Activated T-helper 2 cell treated with anti-CD3 and anti-CD28 coated beads, Interferon-gamma antibody, Interleukin-2, Interleukin-4, amounts not matched to agents 10 μg/mL and 5 μg/mL and 100 μg/mL, durations not matched to agents 14 hours and 24 hours and 36 hours (primary cell): ENCODE data around the gene RAB11FIP4. TPM values are rescaled to one million over a fixed set of nuclear protein-coding genes. Genes with fewer than 3 reads are reported as not detected.

Experiments
- DNase-seq: peaks from one replicate; pipeline ENCODE4 v3.0.0; 2021; ENCODE audit warnings: low spot score
- H3K27ac Mint-ChIP-seq: one replicate; pipeline ENCODE4 v1.8.0; 2021; ENCODE audit warnings: mixed read lengths
- H3K27me3 Mint-ChIP-seq: one replicate; pipeline ENCODE4 v1.8.0; 2021; ENCODE audit warnings: low read depth, mixed read lengths
- H3K36me3 Mint-ChIP-seq: one replicate; pipeline ENCODE4 v1.8.0; 2021; ENCODE audit warnings: low read depth, mixed read lengths
- H3K4me1 Mint-ChIP-seq: one replicate; pipeline ENCODE4 v1.8.0; 2021; ENCODE audit warnings: low read depth, mixed read lengths
- H3K4me3 Mint-ChIP-seq: one replicate; pipeline ENCODE4 v1.8.0; 2021; ENCODE audit warnings: low read depth, mild to moderate bottlenecking, moderate library complexity, mixed read lengths
- H3K9me3 Mint-ChIP-seq: one replicate; pipeline ENCODE4 v1.8.0; 2021; ENCODE audit warnings: mixed read lengths
- intact Hi-C: fragments of 100-400 bp; cut with micrococcal nuclease; formaldehyde crosslinking; loops from one replicate; pipeline ENCODE4 v1.15.1; 2023
- total RNA-seq: library from RNA; stranded (reverse); gene quantifications from 2 replicates; pipeline ENCODE4 v1.2.3, GENCODE V29; 2022

RAB11FIP4 gene
- total RNA-seq, 1 donor from 2014 or later, result 26.2 TPM

DNA sequence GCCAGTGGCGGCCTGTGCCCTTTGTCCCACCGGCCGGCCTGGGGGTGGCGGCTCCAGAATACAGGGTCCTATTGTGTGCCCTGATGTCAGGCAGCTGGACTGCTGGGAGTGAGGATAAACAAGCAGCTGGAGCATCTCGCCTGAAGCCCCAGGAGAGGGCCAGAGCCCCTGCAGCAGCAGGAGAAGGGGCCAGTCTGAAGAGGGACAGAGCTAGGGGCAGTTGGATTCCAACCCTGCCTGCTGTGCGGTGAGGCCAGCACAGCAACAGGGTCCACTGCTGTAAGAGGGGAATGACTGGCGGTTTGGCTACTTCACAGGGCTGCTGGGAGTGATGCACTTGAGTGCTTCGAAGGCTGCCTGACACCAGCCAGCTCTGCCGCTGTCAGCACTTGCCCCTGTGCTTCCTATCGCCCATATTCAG, 25.0 kb downstream of the RAB11FIP4 start:
- H3K4me1 Mint-ChIP-seq, result peaks cover 3% of the 10 kb centered on the region
- H3K4me3 Mint-ChIP-seq, result no peak overlapping the region
- DNase-seq, result no peak
- intact Hi-C loops, result no loop called here
- H3K27ac Mint-ChIP-seq, result no peak overlapping the region
- peaks cover 3% of the 10 kb centered on the region for H3K27me3 Mint-ChIP-seq
- H3K9me3 Mint-ChIP-seq, result no peaks in the 10 kb centered on the region
- no peaks in the 10 kb centered on the region for H3K36me3 Mint-ChIP-seq

DNA sequence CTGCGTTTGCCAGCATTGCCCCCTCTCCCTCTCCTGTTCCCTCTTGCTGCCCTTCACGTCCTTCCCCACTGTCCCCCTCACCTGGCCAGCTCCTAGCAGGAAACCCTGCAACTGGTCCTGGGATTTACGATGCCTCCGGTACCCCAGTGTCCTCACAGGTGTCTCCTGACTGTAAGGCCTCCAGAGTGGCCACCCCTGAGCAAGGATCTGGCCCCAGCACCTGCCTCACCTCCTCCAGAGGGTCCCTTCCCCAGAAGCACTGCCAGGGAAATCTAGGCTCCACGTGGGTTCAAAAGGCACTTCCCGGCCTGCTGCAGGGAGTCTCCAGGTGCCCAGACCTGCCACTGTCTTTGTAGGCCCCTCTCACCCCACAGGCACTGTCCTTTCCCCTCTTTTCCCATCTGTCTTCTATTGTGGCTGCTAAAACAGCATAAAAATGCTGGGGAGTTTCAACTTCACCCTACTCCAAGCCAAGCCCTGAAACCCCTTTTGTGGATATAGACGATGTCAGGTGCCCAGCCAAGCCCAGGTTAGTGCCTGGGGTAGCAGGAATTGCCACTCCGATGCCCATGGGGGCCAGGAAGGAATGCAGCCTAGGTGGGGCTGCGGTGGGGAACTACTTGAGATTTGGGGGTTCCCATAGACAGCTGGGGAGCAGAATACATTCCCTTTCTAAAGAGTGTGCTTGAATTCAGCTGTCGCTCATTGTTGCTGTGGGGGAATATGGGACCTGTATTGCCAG, 25.7 kb downstream of the RAB11FIP4 start:
- Mint-ChIP-seq H3K4me3 (no peak overlapping the region), H3K27me3 (peaks cover 3% of the 10 kb centered on the region), H3K36me3 (no peaks in the 10 kb centered on the region), H3K27ac (no peak overlapping the region), H3K9me3 (peaks cover under 1% of the 10 kb centered on the region), H3K4me1 (peaks cover 3% of the 10 kb centered on the region)
- intact Hi-C loops, result no loop called here
- no peak for DNase-seq

DNA sequence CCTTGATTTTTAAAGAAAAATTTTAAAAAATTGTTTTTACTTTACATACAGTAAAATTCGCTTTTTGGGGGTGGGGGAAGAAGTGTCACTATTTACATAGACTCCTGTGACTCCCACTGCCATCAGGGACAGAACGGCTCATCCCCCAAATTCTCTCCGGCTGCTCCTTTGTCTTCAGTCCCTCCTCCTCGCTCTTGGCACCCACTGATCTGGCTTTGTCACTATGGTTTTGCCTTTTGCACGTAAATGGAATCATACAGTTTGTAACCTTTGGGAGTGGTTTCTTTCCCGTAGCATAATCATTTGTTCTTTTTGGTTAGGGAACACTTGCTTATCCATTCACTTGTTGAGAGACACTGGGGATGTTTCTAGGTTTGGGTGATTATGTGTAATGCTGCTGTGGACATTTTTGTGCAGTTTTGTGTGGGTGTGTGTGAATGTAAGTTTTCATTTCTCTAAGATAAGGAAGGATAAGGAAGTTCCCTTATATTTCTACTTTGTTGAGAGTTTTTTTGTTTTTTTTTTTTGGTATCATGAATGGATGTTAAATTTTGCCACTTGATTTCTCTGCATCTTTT, 27.4 kb downstream of the RAB11FIP4 start:
- Mint-ChIP-seq H3K4me3 (no peak overlapping the region), H3K27me3 (peaks cover 4% of the 10 kb centered on the region), H3K4me1 (peaks cover 3% of the 10 kb centered on the region), H3K27ac (no peak overlapping the region), H3K36me3 (no peaks in the 10 kb centered on the region), H3K9me3 (peaks cover 3% of the 10 kb centered on the region)
- DNase-seq, result no peak
- intact Hi-C loops, result no loop called here

DNA sequence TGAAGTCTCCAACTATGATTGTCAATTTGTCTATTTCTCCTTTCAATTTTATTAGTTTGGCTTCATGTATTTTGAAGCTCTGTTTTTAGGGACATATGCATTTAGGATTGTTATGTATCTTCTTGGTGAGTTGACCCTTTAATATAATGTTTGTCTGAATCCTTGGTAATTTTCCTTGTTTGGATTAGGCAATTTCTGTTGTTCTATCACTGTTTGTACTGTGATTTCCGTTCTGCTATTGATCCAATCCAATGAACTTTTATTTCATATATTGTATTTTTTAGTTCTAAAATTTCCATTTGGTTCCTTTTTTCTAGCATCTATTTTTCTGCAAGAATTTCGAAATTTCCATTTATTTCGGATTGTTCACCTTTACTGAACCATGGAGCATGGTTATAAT, 31.0 kb downstream of the RAB11FIP4 start:
- H3K36me3 Mint-ChIP-seq, result no peaks in the 10 kb centered on the region
- intact Hi-C loops, result no loop called here

DNA sequence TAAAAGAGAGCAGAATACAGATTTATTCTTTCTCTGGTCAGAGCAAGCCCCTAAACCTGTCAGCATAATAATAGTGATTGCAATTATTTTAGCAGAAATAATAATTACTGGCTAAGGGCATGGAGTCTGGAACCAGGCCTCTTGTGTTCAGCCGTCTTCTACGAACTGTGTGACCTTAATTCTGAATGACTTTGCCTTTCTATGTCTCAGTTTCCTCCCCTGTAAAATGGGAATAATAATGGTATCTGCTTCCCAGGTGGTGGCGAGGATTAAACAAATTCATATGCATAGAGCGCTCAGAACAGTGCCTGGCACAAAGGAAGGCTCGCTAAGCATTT, 33.4 kb downstream of the RAB11FIP4 start:
- Mint-ChIP-seq H3K4me3 (no peak overlapping the region), H3K9me3 (peaks cover 3% of the 10 kb centered on the region), H3K4me1 (no peaks in the 10 kb centered on the region), H3K27ac (no peak overlapping the region), H3K36me3 (no peaks in the 10 kb centered on the region), H3K27me3 (peaks cover 14% of the 10 kb centered on the region)
- intact Hi-C loops, result no loop called here
- no peak for DNase-seq

More for the DNA sequence above, 31.0 kb downstream of the RAB11FIP4 start:
- Mint-ChIP-seq H3K27ac (no peak overlapping the region), H3K9me3 (peaks cover 3% of the 10 kb centered on the region), H3K4me1 (peaks cover 3% of the 10 kb centered on the region), H3K4me3 (no peak overlapping the region), H3K27me3 (peaks cover 8% of the 10 kb centered on the region)
- no peak for DNase-seq

DNA sequence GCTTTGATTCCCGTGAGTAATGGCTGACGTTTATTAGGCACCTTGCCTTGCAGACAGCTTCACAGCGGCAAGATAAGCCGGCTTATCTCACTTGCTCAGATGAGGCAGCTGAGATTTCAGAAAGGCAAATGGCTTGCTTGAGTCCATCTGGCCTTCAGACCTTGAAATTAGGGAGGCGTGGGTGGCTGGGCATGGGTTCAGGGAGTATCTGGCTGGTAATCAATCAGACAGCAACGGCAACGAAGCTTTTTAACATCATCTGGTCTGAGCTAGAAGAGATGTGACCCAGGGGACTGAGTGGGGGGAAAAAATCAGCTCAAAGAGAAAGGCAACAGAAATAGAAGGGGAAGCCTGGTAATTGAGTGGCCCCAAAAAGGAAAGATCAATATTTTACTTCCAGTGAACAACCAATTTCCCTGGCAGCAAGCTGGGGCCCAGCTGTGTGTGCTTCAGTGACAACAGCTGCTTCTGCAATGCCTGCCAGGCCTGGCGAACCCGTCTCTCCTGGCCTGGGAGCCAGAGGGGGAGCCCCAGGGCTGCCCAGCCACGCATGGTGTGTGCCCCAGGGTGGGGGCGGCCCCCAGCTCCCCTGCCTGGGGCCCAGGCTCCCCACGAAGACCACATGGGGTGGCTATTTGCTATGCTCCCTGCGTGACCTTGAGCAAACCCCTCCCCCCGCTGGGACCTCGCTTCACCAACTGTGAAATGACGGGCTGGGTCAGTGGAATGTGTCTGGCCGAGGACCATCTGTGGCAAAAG, 34.0 kb downstream of the RAB11FIP4 start:
- Mint-ChIP-seq H3K36me3 (no peaks in the 10 kb centered on the region), H3K27ac (no peak overlapping the region), H3K4me3 (no peak overlapping the region), H3K9me3 (peaks cover 3% of the 10 kb centered on the region), H3K4me1 (no peaks in the 10 kb centered on the region), H3K27me3 (peaks cover 17% of the 10 kb centered on the region)
- intact Hi-C loops, result no loop called here
- DNase-seq, result no peak

DNA sequence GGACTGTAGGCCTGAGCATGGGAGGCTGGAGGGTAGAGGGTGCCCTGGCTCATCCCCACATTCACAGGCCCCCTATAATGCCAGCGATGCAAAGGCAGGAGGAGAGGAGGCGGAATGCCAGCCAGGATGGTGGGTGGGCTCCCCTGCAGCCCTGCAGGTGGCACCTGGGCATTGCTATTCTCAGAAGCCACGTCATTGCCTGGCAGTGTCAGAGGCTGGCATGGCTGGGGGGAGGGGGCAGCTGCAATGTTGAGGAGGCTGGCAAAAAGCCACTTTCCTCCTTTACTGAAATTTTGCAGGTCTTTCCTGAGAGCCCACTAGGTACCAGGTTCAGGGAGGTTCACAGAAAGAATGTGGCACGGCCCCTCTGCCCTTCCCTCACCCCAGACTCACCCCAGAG, 36.2 kb downstream of the RAB11FIP4 start:
- DNase-seq, result no peak
- Mint-ChIP-seq H3K27ac (no peak overlapping the region), H3K9me3 (no peaks in the 10 kb centered on the region), H3K36me3 (no peaks in the 10 kb centered on the region), H3K27me3 (peaks cover 28% of the 10 kb centered on the region), H3K4me1 (peaks cover 3% of the 10 kb centered on the region), H3K4me3 (no peak overlapping the region)
- intact Hi-C loops, result no loop called here

DNA sequence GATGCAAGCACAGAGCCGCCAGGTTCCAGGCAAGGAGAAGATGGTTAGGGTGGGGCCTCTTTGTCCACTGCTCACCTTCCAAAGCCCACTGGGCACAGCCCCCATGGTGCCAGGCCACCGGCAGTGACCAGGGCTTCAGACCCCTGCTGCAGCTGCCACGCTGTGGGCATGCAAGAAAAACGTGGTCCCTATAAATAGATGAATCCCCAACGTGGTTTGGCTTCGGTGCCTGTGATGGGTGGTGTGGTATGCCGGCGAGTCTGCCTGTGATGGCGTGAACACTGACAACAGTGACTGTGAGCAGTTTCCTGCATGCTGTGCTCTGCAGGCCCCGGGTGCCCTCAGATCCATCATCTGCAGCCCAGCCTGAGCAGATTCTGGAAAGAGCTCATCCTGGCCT, 36.6 kb downstream of the RAB11FIP4 start:
- no peaks in the 10 kb centered on the region for H3K36me3 Mint-ChIP-seq
- intact Hi-C loops, result no loop called here
- no peak for DNase-seq
- H3K9me3 Mint-ChIP-seq, result no peaks in the 10 kb centered on the region
- peaks cover 29% of the 10 kb centered on the region for H3K27me3 Mint-ChIP-seq
- no peak overlapping the region for H3K27ac Mint-ChIP-seq
- peaks cover 7% of the 10 kb centered on the region for H3K4me1 Mint-ChIP-seq
- no peak overlapping the region for H3K4me3 Mint-ChIP-seq

DNA sequence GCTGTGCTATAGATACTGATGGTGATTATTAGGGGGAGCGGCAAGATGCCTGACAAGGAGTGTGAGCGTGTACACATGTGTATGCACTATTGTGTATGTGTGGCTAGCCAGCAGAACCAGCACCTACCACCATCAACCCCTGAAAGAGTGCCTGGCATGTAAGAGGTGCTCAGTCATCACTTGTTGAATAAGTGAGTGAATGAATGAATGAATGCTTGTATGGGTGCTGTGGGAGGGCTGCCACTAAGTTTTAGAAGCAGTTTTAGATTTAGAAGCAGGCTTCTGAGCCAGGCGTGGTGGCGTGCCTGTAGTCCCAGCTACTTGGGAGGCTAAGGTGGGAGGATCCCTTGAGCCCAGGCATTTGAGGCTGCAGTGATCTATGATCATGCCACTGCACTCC, 37.0 kb downstream of the RAB11FIP4 start:
- DNase-seq, result no peak

DNA sequence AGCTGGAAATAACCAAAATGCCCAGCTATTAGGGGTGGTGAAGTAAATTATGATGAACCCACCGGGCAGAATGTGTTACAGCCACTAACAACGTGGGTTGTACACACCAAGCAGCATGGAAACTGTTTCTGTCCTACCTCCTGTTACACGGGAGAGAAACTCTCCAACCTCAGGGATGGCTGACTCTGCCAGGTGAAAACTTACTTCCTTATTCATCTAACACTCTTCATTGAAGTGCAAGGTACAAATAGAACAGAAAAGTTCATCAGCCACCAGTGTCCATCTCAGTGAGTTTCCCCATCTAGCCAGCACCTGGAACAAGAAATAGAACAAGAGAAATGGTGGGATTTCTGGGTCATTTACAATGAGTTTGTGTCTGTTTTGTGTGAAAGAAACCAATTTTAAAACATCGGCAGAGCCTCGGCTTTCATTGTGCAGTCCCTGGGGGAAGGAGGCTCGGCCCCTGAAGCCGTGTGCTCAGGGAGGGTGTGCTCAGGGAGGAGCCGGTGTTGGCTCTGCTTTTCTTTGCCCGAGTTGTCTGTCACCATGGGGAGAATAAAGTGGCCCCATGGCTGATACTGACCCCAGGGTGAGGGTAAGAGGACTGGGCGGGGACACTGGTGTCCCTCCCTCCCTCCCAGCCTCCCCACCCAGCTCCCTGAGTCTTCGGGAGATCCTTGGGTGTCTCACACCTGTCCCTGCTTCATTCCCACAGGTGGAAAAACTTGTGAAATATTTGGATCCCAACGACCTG, 39.8 kb downstream of the RAB11FIP4 start:
- Mint-ChIP-seq H3K4me3 (no peak overlapping the region), H3K36me3 (no peaks in the 10 kb centered on the region)
- intact Hi-C loops, result no loop called here

More for the DNA sequence above, 37.0 kb downstream of the RAB11FIP4 start:
- Mint-ChIP-seq H3K4me3 (no peak overlapping the region), H3K36me3 (no peaks in the 10 kb centered on the region), H3K9me3 (no peaks in the 10 kb centered on the region), H3K27me3 (peaks cover 29% of the 10 kb centered on the region), H3K27ac (no peak overlapping the region), H3K4me1 (peaks cover 10% of the 10 kb centered on the region)
- intact Hi-C loops, result no loop called here

DNA sequence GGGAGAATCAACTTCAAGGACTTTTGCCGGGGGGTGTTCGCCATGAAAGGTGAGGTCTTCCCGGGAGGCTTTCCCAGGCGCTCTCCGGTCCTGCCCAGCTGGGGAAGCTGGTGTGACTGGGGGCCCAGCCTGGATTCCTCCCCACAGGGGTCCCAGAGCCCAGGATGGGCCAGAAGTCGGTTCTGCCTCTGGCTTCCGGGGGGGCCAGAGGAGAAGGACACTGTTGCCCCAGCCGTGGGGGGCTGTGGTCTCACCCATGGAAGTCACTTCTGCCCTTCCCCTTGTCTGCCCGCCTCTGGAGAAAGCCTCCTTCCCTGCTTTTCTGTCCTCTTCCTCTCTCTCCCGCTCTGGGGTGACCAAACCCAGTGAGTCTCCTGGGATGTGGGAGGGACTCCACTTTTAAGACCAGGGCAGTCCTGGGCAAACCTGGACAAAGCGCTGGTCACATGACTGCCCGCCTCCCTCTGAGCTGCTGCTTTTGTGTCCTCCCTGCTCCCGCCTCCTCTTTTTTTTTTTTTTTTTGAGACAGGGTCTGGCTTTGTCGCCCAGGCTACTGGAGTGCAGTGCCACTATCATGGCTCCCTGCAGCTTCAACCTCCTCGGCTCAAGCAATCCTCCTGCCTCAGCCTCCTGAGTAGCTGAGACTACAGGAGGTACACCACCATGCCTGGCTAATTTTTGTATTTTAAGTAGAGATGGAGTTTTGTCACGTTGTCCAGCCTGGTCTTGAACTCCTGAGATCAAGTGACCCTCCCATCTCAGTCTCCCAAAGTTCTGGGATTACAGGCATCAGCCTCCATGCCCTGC, 40.6 kb downstream of the RAB11FIP4 start:
- no peaks in the 10 kb centered on the region for H3K36me3 Mint-ChIP-seq
- H3K4me1 Mint-ChIP-seq, result peaks cover 19% of the 10 kb centered on the region
- H3K9me3 Mint-ChIP-seq, result no peaks in the 10 kb centered on the region
- no peak overlapping the region for H3K27ac Mint-ChIP-seq
- DNase-seq, result no peak
- intact Hi-C loops, result no loop called here
- no peak overlapping the region for H3K4me3 Mint-ChIP-seq
- H3K27me3 Mint-ChIP-seq, result peaks cover 40% of the 10 kb centered on the region

More for the DNA sequence above, 39.8 kb downstream of the RAB11FIP4 start:
- Mint-ChIP-seq H3K27me3 (peaks cover 40% of the 10 kb centered on the region), H3K4me1 (peaks cover 19% of the 10 kb centered on the region), H3K27ac (no peak overlapping the region), H3K9me3 (no peaks in the 10 kb centered on the region)
- no peak for DNase-seq
